Activated CD8-positive, alpha-beta memory T cell treated with anti-CD3 and anti-CD28 coated beads, Interleukin-2, amount 50 U/mL, for 24 hours (primary cell): Measurements from ENCODE around the gene DONSON.

ENCODE experiments used
- DNase-seq: peaks from one replicate; pipeline ENCODE4 v3.0.0-alpha.2; 2020; ENCODE audit errors: extremely low read depth

DONSON gene

GRCh38 chr21:33561373-33561772, 27.1 kb downstream of the DONSON start:
- no peak for DNase-seq

DNA sequence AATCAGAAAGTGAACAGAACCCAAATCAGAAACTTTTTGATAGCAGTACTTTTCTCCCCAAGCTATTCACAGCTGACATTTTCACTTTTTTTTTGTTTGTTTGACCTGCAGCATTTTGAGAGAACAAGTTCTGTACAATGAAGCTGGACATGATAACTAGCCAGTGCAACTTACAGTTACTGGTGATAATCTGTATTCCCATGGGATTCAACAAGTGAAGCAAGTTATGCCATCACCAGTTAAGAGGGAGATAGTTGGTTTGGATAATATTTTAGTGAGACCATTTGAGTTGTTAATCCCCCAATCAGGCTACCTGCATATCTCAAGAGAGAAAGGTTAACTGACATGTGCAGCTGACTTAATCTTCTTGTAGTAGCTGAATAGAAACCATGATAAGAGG, 27.5 kb downstream of the DONSON start:
- DNase-seq: no peak

DNA sequence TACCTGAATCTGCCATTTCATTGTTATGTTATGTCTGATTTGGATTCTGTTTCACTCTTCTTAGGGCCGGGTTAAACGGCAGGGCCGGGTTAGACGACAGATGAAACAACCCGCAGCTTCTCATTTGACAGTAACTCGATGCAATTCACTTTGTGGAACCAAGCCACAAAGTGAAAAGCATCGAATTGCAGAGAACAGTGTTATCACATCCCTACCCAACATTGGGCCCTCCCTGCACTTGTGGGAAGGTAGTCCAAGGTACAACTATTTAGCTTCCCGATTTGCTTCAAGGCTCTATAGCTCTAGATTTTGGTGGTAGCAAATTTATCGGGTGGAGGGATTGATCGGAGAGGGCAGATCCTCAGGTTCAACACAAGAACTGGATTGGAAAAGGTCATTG, 28.7 kb downstream of the DONSON start:
- DNase-seq: no peak

DNA sequence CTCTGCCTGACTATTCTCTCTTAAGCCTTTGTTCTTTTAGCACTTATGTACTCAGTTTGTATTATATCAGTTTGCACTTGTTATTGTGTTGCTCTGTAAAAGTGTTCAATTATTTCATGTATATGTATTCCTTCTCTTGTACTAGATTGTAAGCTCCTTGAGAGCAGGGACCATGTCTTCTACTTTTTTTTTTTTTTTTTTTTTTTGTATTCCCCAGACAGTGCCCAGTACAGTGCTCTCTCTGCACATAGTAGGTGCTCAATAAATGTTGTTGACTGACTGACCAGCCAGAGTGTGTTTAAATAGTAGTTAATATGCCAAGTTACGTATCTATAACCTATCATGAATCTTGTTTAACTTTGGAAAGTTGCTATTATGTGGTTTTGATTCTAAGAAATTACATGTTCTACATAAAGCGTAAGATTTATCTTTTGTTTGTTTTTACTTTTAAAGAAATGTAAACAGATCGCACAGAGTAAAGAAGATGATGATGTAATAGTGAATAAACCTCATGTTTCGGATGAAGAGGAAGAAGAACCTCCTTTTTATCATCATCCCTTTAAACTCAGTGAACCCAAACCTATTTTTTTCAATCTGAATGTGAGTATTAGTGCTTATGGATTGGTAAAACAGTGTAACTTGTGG, 29.6 kb downstream of the DONSON start:
- no peak for DNase-seq

- DNase-seq: no peak
Measured at GRCh38 chr21:33557447-33557846, 31.0 kb downstream of the DONSON start.

GRCh38 chr21:33554982-33555344, 33.5 kb downstream of the DONSON start:
- no peak for DNase-seq

DNA sequence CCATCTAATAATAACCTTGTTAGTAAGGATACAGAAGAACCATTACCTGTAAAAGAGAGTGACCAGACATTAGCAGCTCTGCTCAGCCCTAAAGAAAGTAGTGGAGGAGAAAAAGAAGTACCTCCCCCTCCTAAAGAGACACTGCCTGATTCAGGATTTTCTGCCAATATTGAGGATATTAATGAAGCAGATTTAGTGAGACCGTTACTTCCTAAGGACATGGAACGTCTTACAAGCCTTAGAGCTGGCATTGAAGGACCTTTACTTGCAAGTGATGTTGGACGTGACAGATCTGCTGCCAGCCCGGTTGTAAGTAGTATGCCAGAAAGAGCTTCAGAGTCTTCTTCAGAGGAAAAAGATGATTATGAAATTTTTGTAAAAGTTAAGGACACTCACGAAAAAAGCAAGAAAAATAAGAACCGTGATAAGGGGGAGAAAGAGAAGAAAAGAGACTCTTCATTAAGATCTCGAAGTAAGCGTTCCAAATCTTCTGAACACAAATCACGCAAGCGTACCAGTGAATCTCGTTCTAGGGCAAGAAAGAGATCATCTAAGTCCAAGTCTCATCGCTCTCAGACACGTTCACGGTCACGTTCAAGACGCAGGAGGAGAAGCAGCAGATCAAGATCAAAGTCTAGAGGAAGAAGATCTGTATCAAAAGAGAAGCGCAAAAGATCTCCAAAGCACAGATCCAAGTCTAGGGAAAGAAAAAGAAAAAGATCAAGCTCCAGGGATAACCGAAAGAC, 34.1 kb downstream of the DONSON start:
- DNase-seq: no peak

- no peak for DNase-seq
Measured at GRCh38 chr21:33552999-33553598, 35.4 kb downstream of the DONSON start.

GRCh38 chr21:33552093-33552998, 36.1 kb downstream of the DONSON start:
- DNase-seq: no peak

DNA sequence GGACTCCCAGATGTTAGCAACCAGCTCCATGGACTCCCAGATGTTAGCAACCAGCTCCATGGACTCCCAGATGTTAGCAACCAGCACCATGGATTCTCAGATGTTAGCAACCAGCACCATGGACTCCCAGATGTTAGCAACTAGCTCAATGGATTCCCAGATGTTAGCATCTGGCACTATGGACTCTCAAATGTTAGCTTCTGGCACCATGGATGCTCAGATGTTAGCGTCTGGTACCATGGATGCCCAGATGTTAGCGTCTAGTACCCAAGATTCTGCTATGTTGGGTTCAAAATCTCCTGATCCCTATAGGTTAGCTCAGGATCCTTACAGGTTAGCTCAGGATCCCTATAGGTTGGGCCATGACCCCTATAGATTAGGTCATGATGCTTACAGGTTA, 36.8 kb downstream of the DONSON start:
- DNase-seq: no peak

- DNase-seq: no peak
Measured at GRCh38 chr21:33550772-33551660, 37.5 kb downstream of the DONSON start.

DNA sequence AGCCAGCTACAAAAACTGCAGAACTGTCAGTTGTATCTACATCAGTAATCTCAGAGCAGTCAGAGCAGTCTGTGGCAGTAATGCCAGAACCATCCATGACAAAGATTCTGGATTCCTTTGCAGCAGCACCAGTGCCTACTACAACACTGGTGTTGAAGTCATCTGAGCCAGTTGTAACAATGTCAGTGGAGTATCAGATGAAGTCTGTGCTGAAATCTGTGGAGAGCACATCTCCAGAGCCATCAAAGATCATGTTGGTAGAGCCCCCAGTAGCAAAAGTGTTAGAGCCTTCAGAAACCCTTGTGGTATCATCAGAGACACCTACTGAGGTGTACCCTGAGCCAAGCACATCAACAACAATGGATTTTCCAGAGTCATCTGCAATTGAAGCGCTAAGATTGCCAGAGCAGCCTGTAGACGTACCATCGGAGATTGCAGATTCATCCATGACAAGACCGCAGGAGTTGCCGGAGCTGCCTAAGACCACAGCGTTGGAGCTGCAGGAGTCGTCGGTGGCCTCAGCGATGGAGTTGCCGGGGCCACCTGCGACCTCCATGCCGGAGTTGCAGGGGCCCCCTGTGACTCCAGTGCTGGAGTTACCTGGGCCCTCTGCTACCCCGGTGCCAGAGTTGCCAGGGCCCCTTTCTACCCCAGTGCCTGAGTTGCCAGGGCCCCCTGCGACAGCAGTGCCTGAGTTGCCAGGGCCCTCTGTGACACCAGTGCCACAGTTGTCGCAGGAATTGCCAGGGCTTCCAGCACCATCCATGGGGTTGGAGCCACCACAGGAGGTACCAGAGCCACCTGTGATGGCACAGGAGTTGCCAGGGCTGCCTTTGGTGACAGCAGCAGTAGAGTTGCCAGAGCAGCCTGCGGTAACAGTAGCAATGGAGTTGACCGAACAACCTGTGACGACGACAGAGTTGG, 38.4 kb downstream of the DONSON start:
- no peak for DNase-seq

DNA sequence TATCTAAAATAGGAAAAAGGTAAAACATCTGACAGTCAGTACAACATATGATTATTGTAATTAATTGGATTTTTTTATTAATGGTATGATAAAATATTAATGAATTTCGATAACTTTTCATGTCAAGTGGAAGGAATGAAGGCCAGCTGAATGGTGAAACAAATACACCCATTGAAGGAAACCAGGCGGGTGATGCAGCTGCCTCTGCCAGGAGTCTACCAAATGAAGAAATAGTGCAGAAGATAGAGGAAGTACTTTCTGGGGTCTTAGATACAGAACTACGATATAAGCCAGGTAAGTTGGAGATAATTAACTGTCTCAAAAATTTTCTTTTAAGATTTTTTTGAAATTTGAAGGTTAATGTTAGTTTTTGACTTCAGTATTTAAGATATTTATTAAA, 42.4 kb downstream of the DONSON start:
- DNase-seq: no peak

DNA sequence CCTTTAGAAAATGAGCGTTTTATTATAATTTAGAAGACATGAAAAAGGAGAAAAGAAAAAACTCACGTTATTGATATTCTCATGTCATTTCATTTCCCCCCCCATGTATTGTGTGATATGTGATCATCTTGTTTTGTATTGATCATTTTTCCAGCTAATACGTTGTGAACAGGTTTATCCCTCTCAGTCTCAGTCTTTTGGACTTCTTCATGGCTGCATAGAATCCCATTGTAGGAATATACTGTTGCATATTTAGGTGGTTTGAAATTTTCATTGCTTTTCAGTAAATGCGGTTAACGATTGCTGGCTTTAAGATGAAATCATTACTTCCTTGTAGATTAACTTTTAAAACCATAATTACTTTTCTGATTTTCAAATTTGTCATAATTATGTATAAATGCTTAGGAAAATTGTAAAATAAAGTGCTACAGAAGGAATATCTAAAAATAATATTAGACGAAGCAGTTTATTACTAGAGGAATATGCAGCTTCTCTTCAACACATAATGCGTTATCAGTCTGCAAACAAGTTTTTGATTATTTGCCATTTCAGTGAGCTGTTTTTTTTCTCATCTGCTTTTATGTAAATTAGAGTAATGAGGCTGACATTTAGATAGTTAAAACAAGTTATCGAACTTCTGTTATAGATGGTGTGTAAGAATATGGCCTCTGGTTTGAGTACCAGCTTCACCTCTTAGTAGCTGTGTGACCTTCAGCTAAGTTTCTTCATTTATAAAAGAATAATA, 43.9 kb downstream of the DONSON start:
- DNase-seq: no peak

DNA sequence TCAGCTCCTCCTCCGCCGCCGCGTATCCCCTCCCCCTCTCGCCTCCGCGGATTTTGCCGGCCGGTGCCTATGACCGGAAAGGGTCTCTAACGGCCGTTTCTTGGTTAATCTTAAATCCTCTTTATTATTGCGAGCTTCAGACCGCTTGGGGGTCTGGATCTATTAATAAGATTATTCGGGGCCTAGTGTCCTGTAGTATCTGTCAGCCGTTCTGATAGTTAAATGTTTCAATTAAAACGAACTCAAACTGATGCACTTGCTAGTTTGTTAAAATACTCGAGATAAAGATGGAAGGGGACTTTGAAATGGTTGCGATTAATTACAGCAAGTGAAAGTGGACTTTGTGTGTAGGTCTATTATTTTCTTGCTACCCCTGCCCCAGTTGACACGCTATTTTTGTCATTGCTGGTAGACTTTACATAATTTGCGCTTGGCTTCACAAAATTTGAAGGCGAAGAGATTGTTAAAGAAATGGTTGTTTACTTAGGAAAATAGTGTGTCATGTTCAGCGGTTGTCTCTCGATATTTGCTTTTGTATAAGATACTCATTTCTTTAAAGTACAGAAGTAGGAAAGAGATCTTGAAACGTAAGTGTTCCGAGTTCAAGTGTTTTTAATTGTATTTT, 44.9 kb downstream of the DONSON start:
- DNase-seq: no peak

DNA sequence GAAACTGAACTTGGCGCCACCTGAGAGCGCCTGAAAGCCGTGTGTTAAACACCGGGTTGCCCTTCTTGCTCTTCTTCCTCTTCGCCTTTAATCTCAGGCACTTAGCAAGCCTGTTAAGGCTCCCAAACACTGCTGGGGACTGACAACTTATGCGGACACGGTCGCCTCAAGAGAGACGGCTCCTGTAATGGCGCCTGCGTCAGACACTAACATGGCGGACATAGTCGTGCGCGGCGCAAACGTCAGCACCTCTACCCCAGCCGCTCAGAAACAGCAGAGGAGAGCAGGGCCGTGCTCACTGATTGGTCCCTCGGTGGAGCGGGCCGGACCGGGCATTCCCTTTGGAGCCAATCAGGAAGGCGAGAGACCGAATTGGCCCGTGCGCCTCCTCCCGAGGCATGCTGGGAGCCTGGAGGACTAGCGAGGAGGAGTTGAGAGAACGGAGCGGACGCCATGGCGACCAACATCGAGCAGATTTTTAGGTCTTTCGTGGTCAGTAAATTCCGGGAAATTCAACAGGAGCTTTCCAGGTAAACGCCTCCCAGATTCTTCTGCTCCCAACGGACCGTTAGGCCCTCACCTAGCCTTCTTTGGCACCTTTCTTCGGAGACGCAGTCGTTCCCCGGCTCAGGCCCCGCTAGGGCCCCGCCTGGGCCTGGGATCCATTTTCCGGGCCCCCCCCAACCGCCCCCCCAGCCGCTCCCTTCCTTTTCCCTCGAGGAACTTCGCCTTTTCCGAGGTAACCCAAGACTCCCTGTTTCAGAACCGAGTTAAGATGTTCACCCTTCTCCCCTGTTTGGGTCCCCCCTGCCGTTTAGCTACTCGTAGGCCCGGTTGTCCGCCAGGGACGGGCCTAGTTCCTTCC, 45.6 kb downstream of the DONSON start, which contains the start of gene SON:
Gene SON (plus strand): TSS at position 399 of the 865 bp plus-strand sequence. CDS start 55 bp downstream, at position 454.
- peak; percentile 95 for DNase-seq

DNA sequence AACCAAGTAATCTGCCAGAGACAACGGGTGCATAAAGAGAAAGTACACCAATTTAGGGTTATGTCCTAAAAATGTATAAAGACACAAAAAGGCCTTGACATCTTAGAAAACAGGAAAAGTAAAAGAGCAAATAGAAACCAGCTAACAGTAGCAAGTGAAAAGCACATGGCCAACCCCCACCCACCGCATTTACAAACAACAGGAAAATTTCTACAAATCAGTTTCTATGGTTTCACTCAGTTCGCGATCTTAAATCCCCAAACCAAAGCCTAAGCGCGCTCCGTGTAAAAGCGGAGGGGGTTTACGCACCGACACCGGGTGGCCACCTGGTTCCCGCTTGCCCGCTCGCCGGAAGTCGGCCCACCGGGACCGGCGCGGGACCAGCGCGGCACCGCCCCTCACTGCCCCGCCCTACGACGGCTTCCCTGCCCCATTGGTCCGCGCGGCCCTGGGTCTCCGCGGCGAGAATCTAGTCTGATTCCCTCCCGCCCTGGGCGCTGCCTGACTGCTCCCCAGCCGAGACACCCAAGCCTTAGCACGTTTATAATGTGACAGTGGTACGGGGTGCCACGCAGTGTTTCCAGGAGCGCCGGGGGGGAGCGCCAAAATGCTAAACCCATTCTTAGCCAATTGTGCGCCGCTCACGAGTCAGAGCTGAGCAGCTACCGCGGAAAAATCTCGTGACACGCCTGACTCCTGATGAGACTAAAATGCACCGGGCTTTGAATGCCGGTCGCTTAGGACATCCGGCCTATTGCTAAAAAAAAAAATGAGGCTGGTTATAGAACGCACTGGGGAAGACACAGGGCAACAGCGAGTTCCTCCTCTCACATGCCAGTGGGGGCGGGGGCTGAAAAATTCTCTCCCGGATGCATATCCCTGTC, 46.5 kb downstream of the DONSON start, which contains the start of gene GART:
Gene GART (minus strand): TSS at position 362 of the 884 bp plus-strand sequence. CDS start 2,802 bp downstream, outside the sequence.
- peak; percentile 60 for DNase-seq
